ENCODE results near the gene HYLS1.
"Not testable (repeated sequence)": the region's sequence is repeated elsewhere in the genome, so short reads cannot be mapped to it uniquely, and the experiment has no call there.

Gene HYLS1

DNA sequence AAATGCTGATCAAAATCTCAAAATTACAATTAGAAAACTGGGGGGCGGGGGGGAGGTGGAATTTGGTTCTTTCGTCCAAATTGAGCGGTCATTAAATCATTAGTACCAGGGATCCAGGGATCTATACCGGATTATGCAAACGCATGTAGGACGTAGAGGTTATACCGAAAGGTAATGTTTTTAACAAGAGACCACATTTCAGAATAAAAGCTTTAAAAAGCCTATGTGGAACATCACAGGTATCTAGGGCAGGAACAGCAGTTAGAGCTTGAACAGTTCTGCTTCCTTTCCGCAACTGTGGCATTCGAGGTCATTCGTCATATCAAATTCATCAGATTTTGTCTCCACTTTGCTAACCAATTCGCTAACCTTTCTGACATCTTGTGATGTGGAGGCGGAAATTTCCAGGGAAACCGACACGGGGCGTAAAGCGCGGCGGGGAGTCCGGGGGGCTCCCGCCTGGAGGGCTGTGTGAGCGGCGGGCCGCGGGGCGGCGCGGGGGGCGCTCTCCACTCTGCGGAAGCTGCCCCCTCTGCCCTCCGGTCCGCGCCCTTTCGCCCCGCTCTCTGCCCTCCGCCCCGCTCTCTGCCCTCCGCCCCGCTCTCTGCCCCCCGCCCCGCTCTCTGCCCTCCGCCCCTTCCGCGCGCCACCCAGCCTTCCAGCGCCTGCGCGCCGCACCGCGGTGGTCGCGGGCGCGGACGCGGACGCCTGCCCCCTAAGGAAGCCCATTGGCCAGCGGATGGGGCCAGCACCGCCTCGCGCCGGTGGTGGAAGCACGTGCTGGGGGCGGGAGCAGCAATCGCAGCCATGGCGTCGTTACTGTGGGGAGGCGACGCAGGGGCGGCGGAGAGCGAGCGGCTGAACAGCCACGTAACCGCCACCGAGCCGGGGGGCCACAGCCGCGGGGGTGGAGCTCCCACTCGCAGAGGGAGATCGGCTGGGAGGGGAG, 16.5 kb downstream of the HYLS1 start, which contains the start of gene DDX25:
TSS of gene DDX25 (plus strand) at position 798 of the 949 bp plus-strand sequence. CDS start at position 808, 10 bp downstream.
- DNase-seq: no peak

DNA sequence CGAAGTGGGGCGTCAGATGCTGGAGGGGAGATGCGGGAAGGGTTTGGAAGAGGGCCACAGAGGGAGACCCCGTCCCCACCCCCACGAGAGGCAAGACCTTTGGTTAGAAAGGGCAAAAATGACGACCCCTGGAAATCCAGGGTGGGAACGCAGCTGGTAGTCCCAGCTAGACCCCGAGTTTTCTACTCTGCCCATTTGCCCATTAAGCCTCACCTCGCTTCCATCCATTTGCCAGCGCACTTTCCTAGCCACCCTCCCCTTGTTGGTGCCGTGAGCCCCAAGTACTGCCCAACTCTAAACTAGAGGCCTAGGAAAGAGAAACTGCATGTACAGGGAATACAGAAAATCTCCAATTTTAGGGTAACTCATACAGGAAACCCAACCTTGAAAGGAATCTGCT, 17.2 kb downstream of the HYLS1 start:
- no peak for DNase-seq

DNA sequence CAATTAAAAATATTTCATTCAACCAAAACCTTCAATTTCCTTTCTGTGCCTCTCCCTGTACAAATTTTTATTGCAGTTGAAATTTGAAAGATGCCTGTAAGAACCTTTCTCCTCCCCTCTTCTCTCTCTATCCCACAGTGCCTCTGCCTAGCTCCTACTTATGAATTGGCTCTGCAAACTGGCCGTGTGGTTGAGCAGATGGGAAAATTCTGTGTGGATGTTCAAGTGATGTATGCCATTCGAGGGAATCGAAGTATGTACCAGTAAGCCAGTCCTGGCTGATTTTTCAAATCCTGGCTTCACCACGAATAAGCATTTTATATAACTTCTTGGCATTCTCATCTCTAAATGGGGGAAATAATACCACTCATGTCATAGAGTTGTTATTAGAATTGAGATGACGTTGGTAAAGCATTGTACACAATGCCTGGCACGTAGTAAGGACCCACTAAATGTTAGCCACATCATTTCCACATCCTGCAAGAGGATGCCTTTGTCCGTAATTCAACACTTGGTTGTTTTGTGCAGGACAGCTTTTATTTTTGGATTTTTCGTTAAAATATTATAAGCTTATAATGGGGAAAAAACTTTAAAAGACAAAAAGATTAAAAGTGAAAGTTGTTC, 22.9 kb downstream of the HYLS1 start:
- DNase-seq: no peak

DNA sequence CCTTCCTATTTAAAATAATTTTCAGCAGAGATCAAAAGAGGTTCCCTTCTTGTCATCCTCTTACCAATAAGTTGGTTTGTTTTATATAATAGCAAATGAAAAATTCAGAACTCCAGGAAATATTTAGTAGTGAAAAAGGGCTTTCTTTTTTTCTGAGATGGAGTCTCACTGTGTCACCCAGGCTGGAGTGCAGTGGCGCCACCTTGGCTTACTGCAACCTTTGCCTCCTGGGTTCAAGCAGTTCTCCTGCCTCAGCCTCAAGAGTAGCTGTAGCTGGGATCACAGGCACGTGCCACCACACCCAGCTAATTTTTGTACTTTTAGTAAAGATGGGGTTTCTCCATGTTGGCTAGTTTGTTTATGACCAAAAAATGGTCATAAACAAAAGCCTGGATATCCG, 27.1 kb downstream of the HYLS1 start:
- not testable (repeated sequence) for DNase-seq

DNA sequence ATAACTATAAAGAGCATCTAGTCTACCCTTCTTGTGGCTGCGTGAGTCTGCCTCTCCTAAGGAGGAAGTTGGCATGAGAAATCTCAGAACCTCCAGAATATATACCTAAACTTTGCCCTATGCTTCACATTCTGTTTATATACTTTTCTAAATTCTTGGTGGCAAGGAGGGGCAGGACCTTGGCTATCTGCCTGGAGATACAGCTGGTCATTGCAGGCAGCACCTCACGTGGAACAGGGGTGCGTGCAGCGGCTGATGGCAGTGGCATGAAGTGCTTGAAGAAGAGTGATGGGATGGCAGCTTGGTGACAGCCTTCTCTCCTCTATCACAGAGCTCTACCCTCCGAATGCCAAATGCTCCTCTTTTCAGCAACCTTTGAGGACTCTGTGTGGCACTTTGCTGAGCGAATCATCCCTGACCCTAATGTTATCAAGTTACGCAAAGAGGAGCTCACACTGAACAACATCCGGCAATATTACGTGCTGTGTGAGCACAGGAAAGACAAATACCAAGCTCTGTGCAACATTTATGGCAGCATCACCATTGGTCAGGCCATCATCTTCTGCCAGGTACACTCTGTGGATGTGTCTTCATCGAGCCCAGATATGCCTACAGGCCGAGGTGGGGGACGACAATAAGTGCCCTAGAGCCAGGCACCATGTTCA, 29.3 kb downstream of the HYLS1 start:
- no peak for DNase-seq

DNA sequence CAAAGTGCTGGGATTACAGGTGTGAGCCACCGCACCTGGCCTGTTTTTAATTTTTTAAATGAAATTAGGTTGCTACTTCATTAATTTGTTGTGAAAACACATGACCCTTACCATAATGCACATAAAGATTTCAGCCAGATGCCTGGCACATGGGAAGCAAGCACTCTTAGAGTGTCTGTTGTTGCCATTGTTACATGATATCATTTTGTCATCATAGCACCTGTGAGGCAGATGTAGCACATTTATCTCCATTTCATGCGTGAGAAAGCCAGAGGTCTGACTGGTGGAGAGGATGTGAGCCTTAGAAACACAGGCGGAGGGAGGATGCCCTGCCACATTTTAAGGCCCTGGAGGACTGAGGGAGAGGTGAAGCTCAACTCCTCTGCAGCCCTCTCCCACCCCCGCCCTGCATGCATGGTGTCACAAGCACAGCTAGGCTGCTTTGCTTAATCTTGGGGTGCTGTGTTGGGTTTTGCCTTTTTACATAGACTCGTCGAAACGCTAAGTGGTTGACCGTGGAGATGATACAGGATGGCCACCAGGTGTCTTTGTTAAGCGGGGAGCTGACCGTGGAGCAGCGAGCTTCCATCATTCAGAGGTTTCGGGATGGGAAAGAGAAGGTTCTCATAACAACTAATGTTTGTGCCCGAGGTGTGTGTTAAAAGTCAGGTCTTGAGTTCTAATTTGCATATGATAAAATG, 30.8 kb downstream of the HYLS1 start:
- DNase-seq: no peak

DNA sequence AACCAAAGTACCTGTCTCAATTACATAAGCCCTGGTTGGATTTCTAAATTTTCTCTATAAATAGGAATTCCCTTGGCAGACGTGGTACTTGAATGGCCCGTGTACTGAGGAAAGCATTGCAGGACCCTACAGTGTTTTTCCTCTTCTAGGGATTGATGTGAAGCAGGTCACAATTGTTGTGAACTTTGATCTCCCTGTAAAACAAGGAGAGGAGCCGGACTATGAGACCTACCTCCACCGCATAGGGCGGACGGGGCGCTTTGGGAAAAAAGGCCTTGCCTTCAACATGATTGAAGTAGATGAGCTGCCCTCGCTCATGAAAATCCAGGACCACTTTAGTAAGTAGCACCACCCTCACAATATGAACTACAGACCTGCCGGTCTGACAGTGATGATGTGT, 33.6 kb downstream of the HYLS1 start:
- no peak for DNase-seq

DNA sequence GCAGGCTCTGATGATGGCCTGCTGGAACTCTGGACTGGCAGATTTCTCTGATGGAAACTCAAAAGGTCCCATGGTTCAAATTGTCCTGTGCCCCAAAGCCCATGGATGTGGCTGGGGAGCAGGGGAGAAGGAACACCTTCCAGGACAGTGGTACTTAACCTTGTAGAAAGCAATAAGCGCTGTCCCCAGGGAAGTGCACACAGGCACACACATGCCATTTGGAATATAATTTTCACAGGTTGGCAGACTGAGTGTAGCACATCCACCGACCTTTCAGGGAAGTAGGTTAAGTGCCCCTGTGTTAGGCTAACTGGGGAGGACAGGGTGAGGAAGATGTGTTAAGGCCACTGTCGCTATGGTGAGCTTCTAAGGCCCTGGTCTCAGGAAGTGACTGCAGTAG, 34.7 kb downstream of the HYLS1 start:
- DNase-seq: no peak

DNA sequence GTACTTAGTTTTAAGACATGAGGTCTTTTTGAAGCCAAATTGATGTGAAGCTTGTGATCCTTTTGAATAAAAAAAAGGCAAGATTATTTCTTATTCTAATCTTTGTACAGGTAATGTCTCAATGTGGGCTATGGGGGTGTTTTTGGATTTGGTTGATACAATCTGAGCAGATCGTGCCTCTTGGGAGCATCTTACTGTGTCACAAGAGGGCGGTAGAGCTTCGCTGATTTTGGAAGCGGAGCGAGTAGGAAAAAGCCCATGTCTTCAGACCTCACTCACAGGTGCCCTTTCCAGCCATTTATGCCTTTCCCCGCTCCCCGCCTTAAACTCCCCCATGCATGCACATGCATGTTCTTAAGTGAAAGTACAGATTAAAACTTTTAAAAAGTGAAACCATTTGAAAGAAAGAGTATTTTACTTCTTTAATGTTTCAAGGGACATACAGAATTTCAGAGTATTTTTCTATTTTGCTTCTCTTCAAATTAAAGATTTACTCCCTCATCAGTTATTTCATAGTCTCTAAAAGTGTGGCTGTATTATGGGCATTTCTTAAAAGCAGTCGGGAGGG, 35.6 kb downstream of the HYLS1 start:
- peak; percentile 46 for DNase-seq

DNA sequence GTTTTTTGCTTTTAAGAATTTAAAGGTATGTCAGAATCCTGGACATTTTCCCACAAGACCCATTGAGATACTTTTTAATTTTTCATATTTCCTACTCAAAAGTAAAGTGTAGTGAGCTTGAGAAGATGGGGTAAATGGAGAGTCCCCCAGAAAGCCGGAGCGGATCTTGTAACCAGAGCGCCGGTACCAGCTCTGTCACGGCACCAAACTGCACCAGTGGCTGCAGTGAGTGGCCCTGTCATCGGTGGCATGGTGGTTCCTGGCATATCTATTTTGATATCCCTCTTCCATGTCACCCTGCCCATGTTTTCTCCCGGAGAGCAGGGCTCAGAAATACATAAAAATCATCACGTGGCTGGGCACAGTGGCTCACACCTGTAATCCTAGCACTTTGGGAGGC, 36.2 kb downstream of the HYLS1 start:
- no peak for DNase-seq

DNA sequence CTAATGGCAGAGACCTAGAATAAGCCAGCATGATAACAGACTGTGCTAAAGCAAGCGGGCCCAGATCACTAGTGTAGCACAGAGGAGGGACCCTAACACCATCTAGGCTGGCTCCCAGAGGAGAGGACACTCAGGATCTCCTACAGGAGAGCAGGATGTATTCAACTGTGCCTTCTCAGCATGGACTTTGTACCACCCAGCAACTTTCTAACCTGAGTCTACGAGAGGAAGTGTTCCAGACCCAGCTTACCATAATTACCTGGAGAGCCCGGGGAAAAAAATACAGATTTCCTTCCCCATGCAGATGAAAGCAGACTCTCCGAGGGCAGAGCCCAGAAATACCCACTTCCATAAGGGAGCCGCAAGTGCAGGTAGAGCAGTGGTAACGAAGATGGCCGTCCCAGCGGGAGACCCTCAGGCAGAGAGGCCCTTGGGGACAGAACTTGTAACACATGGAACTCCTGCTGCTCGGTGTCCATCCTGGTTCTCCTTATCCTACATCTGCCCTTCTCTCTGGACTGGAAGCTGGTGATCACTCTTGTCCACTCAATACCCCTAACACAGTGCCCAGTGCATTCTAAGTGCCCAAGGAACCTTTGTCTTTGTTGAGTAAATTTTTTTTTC, 37.0 kb downstream of the HYLS1 start:
- no peak for DNase-seq

DNA sequence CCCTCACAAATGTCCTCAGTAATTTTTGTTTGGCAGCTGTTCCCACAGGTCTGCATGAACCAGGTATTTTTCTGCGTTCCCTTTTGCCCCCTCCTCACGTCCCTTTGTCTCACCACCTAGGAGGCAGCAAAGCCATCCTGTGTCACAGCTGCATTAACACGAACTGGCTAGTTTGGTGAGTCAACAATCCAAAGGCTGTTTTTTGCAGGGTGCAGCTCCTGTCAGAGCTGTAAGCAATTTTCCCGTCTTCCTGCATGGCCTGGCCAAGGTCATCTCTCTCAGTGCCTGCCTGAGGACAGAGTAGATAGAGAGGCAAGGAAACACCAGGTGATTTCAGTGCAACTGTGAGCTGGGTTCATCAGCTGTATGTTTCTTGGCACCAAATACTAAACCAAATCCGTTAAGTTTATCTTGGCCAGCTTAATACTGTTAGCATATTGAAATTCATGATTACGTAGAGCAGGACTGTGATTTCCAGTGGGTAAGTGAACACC, 37.8 kb downstream of the HYLS1 start:
- no peak for DNase-seq

DNA sequence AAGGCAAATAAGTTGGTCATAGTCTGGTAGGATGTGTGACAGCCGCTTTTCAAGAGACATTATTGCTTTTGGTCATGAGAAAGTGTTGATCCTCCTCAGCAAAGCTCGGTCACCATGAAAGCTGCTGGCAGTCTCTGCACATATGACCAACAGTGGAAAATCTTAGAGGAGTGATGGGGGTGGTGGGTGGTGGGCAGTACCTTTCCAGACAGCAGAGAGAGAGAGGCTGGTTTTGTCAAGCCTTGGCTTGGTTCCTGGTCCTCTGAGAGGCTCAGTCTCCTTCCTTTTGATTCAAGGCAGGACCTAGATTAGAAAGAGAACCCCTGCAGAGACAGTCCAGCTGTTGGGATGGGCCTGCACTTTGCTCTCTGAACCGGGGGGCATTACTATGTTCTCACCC, 38.3 kb downstream of the HYLS1 start:
- DNase-seq: no peak

DNA sequence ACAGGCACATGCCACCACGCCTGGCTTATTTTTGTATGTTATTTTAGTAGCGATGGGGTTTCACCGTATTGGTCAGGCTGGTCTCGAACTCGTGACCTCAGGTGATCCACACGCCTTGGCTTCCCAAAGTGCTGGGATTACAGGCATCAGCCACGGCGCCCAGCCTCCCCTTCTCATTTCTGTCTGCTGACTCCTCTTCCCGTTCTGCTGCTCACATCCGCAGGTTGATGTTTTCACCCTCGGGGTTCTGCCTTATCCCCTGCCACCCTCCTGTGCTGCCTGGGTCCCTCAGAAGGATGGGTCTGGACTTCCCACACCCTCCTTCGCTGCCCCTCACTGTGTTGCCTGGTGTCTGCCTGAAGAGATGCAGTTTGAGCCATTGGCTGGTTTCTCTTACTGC, 39.2 kb downstream of the HYLS1 start:
- DNase-seq: no peak

DNA sequence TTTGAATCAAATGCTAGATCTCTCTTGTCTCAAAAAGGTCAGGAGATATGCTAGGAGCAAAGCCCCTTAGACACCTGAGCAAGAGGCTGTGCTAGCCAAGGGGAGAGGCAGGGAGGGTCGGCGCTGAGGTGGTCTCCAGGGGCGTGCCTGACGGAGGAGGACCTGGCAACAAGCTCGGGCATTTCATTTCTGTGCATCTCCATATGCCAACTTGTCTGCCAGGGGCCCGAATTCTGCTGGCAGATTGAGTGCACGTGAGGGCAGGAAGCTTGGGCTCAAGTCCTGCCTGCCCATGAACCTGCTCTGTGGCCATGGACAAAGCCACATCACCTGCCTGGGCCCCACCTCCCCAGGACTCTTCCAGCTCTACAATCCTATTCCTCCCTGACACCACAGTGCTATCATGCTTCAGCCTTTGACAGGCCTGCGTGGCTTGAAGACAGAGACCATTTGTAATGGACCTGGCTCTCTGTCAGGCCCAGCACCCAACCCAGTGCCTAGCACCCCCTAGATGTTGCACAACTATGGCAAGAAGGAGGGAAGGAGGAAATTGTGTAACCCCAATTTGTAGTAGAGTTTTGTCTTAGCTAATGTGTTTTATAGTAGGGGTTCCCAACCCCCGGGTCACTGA, 42.1 kb downstream of the HYLS1 start:
- no peak for DNase-seq

DNA sequence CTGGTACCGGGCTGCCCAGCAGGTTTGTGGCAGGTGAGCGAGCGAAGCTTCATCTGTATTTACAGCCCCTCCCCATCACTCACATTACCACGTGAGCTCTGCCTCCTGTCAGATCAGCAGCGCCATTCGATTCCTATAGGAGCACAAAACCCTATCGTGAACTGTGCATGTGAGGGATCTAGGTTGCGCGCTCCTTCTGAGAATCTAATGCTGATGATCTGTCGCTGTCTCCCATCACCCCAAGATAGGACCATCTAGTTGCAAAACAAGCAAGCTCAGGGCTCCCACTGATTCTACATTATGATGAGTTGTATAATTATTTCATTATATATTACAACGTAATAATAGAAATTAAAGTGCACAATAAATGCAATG, 42.6 kb downstream of the HYLS1 start:
- DNase-seq: no peak

DNA sequence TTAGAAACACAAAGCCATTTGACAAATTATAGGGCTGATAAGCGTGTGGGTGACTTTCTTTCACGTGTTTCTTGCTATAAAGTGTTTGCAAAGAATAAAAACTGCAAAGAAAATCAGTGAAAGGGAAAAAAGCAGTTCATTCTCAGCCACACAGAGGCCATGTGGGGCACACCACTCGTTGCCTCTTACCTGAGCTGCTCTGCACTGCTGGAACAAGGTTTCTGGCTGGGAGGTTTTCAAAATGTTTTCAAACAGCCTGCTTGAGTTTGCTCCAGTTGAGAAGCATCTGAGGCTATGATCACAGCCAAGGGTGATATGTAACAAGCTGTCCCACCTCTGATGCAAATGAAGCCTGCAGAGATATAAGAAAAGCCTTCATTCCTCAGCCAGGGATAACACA, 43.6 kb downstream of the HYLS1 start:
- DNase-seq: no peak

DNA sequence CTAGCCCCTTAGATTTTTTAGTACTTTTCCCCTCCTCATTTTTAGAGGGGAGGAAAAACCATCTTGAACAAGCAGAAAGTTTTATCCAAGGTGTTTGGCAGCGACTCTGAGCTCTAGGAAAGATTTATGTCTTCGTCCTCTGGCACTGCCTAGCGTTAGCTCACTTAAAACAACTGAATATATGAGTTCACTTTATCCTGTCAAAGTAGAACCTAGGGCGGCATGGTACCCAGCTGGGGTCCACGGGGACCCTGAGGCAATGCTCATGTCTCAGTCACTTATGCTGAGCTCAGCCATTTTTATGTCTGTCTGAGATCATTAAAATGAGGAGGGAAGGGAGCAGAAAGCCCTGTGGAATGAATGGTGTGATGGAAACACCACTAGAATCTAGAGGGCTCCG, 44.2 kb downstream of the HYLS1 start:
- no peak for DNase-seq

DNA sequence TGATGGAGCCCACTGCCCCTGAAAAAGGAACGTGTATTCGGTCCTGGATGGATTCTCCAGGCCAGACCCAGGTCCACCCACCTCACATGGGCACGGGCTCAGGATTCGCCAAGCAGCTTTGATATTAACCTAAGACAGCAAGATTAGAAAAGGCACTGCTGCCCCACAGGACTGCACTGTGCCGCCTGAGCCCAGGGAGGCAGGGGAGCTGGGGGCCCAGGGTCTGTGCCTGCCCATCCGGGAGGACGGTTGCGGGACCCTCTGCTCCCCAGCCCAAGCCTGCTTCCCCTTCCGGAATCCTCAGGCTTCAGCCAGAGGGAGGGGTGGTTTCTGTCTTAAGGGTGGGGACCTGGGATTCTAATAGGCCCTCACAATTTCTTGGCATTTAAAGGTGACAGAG, 44.8 kb downstream of the HYLS1 start:
- DNase-seq: no peak

DNA sequence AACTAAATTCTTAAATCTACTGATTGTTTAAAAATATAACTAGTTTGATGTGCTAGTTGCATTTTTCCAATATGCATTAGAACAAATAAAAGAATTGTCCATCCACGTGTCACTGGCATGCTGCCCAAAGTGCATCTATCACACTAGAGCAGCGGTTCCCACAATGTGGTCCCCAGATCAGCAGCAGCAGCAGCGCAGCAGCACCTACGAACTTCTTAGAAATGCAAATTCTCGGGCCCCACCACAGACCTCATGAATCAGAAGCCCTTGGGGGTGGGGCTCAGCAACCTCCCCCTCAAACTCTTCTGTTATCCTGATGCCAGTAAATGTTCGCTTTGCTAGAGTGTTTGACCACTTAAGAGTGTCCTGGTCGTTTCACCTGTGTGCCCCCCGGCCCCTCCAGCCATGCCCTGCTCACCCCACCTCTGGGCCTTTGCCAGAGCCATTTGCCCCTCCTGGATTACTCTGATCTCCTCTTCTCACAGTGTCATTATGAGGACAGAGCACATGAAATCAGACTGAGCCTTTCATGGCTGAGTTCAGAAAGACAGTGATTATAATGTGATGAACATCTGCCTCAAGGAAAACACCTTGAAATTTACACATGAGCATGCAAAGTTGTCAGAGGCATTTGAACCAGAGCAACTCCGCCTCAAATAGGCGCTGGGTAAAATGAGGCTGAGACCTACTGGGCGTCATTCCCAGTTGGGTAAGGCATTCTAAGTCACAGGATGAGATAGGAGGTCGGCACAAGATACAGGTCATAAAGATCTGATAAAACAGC, 45.8 kb downstream of the HYLS1 start:
- DNase-seq: no peak

DNA sequence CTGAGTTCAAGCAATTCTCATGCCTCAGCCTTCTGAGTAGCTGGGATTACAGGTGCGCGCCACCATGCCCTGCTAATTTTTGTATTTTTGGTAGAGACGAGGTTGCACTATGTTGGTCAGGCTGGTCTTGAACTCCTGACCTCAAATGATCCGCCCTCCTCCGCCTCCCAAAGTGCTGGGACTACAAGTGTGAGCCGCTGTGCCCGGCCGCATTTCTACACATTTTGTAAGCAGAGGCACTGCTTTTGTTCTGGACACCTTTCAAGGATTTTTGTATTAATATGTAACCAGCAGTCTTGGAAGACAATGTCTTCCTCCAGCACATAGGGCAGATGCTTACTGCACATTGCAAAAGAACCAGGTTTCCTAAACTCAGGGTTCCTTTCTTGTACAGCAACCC, 47.0 kb downstream of the HYLS1 start:
- no peak for DNase-seq

Measured in GF-D8 (cell line).